Ishikawa (cell line): Measurements from ENCODE around the gene FLNC.
A peak's percentile ranks its signal among the peaks of the same experiment; 100 is the strongest.

Experiments
- CEBPB ChIP-seq: IDR thresholded peaks from 2 replicates; pipeline ENCODE4 v1.6.1; 2012
- CREB1 ChIP-seq: IDR thresholded peaks from 2 replicates; pipeline ENCODE4 v1.6.1; 2012; ENCODE audit warnings: low read depth
- EGR1 ChIP-seq: IDR thresholded peaks from 2 replicates; pipeline ENCODE4 v1.6.1; 2012
- EP300 ChIP-seq: IDR thresholded peaks from 2 replicates; pipeline ENCODE4 v1.6.1; 2012; ENCODE audit warnings: borderline replicate concordance
- FOXM1 ChIP-seq: IDR thresholded peaks from 2 replicates; pipeline ENCODE4 v1.6.1; 2012; ENCODE audit warnings: low read depth, borderline replicate concordance
- NFIC ChIP-seq: IDR thresholded peaks from 2 replicates; pipeline ENCODE4 v1.6.1; 2012
- RAD21 ChIP-seq: IDR thresholded peaks from 2 replicates; pipeline ENCODE4 v1.6.1; 2012; ENCODE audit warnings: low read depth
- TAF1 ChIP-seq: IDR thresholded peaks from 2 replicates; pipeline ENCODE4 v1.6.1; 2012; ENCODE audit warnings: low read depth, mild to moderate bottlenecking
- TCF12 ChIP-seq: IDR thresholded peaks from 2 replicates; pipeline ENCODE4 v1.6.1; 2012; ENCODE audit warnings: low read depth
- TEAD4 ChIP-seq: IDR thresholded peaks from 2 replicates; pipeline ENCODE4 v1.6.1; 2012
- YY1 ChIP-seq: IDR thresholded peaks from 2 replicates; pipeline ENCODE4 v1.6.1; 2012; ENCODE audit warnings: low read depth
- ZBTB7A ChIP-seq: IDR thresholded peaks from 2 replicates; pipeline ENCODE4 v1.6.1; 2012; ENCODE audit warnings: low read depth
- TF ChIP-seq, protein P1 (sequence below): IDR thresholded peaks from 2 replicates; pipeline ENCODE4 v1.6.1; 2012
- TF ChIP-seq, protein P2 (sequence below): IDR thresholded peaks from 2 replicates; pipeline ENCODE4 v1.6.1; 2012; ENCODE audit warnings: low read depth, mild to moderate bottlenecking
- TF ChIP-seq, protein P3 (sequence below): IDR thresholded peaks from 2 replicates; pipeline ENCODE4 v1.6.1; 2012

The FLNC gene

DNA sequence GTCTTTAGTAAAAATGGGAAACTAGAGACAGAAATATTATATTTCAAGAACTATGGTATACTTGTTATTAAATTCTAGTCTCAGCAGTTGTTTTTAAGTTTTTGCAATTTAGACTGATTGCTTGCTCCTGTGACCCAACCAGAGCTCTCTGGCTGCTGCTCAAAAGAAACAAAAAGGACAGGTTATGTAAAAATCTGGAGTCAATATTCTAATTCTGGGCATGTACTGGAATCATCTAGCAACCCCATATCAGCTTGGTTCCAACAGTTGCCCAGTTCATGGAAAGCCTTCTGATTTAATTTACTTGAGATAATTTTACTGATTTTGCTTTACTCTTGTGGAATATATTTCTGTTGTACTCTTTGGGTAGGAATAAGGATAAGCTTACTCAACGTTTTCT lies 70.0 kb downstream of the FLNC start:
- no peak for TF ChIP-seq TAF1
- no peak for TF ChIP-seq TCF12
- TF ChIP-seq, protein P1, sequence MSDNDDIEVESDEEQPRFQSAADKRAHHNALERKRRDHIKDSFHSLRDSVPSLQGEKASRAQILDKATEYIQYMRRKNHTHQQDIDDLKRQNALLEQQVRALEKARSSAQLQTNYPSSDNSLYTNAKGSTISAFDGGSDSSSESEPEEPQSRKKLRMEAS, result no peak
- TF ChIP-seq EP300, result no peak
- no peak for TF ChIP-seq TEAD4
- no peak for TF ChIP-seq EGR1
- TF ChIP-seq NFIC, result no peak

DNA sequence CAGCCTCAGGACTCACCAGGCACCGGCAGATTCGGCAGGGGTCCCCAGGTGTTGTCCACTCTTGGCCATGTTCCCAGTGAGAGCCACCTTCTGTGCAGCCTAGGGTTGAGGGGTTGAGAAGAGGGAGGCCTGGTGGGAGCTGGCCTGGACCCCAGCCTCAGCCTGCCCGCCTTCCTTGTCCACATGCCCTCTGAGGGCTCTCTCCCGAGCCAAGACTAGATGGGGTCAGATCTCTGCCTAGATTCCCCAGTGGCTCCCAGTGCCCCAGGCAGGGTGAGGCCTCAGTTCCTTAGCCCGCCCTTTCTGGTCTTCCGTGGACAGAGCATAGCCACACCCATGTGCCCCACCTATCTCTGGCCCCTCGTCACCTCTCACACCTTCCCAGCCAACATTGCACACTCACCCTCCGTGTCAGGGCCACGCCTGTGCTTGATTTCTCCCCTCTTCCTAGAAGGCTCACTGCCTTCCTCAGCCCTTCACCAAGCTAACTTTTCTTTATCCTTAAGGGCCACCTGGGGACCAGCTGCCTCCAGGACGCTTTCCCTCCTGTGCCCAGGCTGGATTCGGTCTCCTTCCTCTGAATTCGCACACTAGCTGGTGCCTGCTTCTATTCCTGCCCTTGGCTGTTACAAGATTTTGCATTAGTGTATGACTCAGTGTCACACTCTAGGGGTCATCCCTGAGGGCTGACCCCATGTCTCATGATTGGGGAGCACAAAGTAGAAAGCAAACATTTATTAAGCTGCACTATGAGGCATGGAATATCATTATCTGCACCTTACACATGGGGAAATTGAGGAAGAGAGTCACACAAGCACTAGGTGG lies 72.8 kb downstream of the FLNC start:
- no peak for TF ChIP-seq EP300
- TF ChIP-seq, protein P1, result no peak
- TF ChIP-seq FOXM1, result no peak
- no peak for TF ChIP-seq CEBPB
- TF ChIP-seq, protein P2, sequence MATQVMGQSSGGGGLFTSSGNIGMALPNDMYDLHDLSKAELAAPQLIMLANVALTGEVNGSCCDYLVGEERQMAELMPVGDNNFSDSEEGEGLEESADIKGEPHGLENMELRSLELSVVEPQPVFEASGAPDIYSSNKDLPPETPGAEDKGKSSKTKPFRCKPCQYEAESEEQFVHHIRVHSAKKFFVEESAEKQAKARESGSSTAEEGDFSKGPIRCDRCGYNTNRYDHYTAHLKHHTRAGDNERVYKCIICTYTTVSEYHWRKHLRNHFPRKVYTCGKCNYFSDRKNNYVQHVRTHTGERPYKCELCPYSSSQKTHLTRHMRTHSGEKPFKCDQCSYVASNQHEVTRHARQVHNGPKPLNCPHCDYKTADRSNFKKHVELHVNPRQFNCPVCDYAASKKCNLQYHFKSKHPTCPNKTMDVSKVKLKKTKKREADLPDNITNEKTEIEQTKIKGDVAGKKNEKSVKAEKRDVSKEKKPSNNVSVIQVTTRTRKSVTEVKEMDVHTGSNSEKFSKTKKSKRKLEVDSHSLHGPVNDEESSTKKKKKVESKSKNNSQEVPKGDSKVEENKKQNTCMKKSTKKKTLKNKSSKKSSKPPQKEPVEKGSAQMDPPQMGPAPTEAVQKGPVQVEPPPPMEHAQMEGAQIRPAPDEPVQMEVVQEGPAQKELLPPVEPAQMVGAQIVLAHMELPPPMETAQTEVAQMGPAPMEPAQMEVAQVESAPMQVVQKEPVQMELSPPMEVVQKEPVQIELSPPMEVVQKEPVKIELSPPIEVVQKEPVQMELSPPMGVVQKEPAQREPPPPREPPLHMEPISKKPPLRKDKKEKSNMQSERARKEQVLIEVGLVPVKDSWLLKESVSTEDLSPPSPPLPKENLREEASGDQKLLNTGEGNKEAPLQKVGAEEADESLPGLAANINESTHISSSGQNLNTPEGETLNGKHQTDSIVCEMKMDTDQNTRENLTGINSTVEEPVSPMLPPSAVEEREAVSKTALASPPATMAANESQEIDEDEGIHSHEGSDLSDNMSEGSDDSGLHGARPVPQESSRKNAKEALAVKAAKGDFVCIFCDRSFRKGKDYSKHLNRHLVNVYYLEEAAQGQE, result no peak
- no peak for TF ChIP-seq NFIC
- TF ChIP-seq RAD21, result no peak
- no peak for TF ChIP-seq YY1
- TF ChIP-seq, protein P3, sequence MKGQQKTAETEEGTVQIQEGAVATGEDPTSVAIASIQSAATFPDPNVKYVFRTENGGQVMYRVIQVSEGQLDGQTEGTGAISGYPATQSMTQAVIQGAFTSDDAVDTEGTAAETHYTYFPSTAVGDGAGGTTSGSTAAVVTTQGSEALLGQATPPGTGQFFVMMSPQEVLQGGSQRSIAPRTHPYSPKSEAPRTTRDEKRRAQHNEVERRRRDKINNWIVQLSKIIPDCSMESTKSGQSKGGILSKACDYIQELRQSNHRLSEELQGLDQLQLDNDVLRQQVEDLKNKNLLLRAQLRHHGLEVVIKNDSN, result no peak
- TF ChIP-seq TEAD4, result no peak
- no peak for TF ChIP-seq TAF1
- no peak for TF ChIP-seq TCF12
- no peak for TF ChIP-seq EGR1
- no peak for TF ChIP-seq ZBTB7A
- no peak for TF ChIP-seq CREB1

DNA sequence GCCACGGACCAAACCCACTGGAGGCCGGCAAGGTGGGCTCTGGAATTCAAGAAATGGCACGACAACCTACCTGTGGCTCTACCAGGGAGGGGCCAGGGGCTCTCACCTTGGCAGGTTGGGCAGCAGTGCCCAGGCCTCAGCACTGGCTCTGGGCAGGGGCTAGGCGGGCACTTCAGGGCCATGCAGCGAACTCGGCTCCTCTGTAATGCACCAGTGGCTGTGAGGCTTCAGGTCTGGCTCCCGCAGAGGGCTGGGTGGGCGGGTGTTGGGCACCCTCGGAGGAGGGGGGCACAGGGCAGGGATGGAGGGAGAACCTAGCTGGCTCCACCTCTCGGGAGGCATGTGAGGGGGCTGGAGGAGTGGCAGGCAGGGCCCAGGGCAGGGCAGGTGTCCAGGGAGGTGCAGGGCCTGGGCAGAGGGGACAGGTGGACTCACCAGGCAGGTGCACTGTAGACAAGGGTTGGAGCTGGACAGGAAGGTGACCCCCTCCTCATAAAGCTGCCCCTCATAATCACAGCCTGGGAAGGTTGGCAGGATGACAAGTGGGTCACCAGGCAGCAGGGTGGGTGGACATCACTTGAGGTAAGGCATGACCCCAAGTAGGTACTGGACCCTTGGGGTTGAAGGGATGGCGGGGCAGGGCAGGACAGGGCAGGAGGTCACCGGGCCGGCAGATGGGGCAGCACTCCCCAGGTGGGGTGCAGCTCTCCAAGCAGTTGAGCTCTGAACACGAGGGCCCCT lies 73.6 kb downstream of the FLNC start:
- no peak for TF ChIP-seq CREB1
- no peak for TF ChIP-seq TEAD4
- TF ChIP-seq ZBTB7A, result no peak
- TF ChIP-seq FOXM1, result no peak
- no peak for TF ChIP-seq EP300
- no peak for TF ChIP-seq RAD21
- TF ChIP-seq, protein P1, result no peak
- no peak for TF ChIP-seq CEBPB
- TF ChIP-seq, protein P2, result no peak
- TF ChIP-seq YY1, result no peak
- no peak for TF ChIP-seq NFIC
- TF ChIP-seq TCF12, result no peak
- TF ChIP-seq, protein P3, result no peak
- no peak for TF ChIP-seq TAF1
- TF ChIP-seq EGR1, result no peak

DNA sequence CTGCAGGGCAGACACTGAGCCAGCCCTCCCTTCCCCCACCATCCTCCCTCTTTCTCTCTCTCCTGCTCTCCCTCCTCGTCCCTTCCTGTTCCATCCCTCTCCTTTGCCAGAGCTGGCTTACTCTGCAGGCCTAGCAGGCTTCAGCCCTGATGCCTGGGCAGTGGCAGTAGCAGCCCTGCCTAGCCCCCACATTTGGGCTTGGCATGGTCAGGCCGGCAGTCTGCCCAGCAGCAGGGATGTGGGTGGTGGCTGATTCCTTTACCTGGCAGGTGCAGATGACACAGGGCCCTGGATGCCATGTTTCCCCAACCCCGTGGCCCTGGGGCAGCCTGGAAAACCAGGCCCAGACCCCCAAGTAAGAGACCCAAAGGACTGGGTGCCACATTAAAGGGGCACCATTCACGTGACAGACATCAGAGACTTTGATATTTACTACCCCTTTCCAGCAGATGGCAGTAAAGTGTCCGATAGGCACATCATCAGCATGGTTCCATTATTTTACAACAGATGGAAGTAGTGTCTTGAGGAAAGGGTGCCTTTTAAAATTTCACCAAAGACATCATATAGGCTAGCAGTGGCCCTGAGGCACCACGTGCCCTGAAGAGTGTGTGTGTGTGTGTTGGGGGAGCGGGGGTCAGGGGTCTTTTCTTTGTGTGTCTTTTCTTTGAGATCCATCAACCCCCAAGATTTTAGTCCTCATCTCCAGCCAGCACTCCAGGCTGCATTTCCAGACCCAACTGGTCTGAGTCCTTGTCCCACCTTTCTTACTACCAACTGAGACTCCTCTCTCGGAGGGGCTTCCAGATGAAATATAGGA lies 74.4 kb downstream of the FLNC start:
- TF ChIP-seq NFIC (no peak), EGR1 (no peak), ZBTB7A (no peak), RAD21 (peak; percentile 76)
- TF ChIP-seq, protein P3, result peak; percentile 79
